Measurements from ENCODE around the gene GNPDA1.
A peak's percentile ranks its signal among the peaks of the same experiment; 100 is the strongest.

GNPDA1 gene

DNA sequence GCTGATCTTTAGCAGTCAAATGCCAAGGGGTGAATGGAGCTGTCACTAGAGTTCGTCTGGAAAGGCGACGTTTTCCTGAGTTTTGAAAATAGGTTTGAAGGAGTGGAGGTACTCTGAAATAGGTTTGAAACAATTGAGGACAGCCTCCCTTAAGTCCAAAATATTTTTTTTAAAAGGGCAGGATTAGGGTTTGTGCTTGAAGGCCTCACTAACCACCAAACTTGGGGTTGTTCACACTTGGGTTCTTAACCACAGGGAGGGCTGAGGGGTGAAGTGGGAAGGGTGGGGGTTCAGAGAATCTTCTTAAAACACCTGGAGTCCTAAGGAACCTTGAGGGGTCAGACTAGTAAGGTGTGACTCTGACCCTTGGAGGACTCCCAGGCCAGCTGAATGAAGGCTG, 51.4 kb downstream of the GNPDA1 start:
- H3K4me2 ChIP-seq (ENCODE audit: low read depth, low read length, poor library complexity, severe bottlenecking): peak overlapping the region; percentile 53
- H3K27me3 ChIP-seq (ENCODE audit: low read length): no peaks in the 10 kb centered on the region
- H3F3A ChIP-seq (ENCODE audit: insufficient read depth): no peaks in the 10 kb centered on the region; the same call in 1 of the 2 replicates
- no peaks in the 10 kb centered on the region for H3K36me3 ChIP-seq (ENCODE audit: low read length)
- H4K20me1 ChIP-seq (ENCODE audit: low read depth, low read length): no peaks in the 10 kb centered on the region
- H3K9ac ChIP-seq (ENCODE audit: low read length): peak overlapping the region; percentile 9; the same call in 1 of the 2 replicates
- H3K9me2 ChIP-seq (replicated peaks; ENCODE audit: insufficient read depth, low read length): no peaks in the 10 kb centered on the region
- no peaks in the 10 kb centered on the region for H3K9me3 ChIP-seq (ENCODE audit: insufficient read depth, low read length)
- no peak overlapping the region for H3K4me3 ChIP-seq (ENCODE audit: insufficient read depth, low read length, poor library complexity, severe bottlenecking)
- H2AFZ ChIP-seq (ENCODE audit: low read depth, low read length, severe bottlenecking): peak overlapping the region; percentile 82
- no peaks in the 10 kb centered on the region for H3K79me2 ChIP-seq (ENCODE audit: insufficient read depth, low read length)
- TF ChIP-seq, protein P1, sequence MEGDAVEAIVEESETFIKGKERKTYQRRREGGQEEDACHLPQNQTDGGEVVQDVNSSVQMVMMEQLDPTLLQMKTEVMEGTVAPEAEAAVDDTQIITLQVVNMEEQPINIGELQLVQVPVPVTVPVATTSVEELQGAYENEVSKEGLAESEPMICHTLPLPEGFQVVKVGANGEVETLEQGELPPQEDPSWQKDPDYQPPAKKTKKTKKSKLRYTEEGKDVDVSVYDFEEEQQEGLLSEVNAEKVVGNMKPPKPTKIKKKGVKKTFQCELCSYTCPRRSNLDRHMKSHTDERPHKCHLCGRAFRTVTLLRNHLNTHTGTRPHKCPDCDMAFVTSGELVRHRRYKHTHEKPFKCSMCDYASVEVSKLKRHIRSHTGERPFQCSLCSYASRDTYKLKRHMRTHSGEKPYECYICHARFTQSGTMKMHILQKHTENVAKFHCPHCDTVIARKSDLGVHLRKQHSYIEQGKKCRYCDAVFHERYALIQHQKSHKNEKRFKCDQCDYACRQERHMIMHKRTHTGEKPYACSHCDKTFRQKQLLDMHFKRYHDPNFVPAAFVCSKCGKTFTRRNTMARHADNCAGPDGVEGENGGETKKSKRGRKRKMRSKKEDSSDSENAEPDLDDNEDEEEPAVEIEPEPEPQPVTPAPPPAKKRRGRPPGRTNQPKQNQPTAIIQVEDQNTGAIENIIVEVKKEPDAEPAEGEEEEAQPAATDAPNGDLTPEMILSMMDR (IDR thresholded peaks at IDR 0.05; ENCODE audit: insufficient read depth, low read length, poor library complexity, severe bottlenecking): no peak
- no peak for TF ChIP-seq EZH2phosphoT487 (conservative IDR thresholded peaks at IDR 0.05; ENCODE audit: low read length)
- no peak overlapping the region for H3K27ac ChIP-seq (ENCODE audit: low read depth, low read length)

DNA sequence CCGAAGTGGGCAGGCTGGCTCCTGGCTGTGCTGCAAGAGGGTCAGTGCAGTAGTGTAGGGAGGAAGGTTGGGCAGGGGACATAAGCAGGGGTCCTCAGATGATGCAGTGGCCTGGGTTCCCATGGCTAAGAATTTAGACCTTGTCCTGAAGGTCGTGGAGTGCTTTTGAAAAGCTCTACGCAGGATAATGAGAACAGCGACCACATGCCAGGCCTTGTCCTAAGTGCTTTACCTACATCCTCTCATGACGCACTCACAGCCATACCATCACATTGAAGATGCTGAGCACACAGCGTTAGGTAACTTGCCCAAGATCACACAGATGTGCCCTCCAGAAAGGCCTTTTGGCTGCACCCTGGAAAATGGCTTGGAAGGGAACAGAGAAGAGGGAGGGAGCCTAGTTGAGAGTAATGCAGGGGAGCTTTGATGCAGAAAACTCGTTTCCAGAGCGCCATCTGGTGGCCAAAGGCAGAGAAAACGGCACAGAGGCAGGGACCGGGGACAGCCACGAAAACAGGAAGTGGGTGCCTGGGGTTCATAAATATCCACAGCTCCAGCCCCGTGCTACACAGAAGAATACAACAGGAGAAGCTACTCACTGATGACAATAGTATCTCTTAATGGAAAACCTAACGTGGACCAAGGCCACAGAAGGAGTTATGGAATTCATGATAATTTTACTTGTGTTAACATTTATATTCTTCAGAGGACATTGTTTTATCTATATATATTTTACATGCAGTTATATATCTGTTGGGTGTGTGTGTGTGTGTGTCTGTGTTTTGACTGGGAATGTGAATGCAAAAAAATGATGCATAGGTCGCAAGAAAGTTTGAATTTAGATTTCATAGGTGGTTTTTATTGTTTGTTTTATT, 52.1 kb downstream of the GNPDA1 start:
- TF ChIP-seq, protein P1 (IDR thresholded peaks at IDR 0.05; ENCODE audit: insufficient read depth, low read length, poor library complexity, severe bottlenecking): peak; percentile 83
- TF ChIP-seq EZH2phosphoT487 (conservative IDR thresholded peaks at IDR 0.05; ENCODE audit: low read length): no peak
- H3K4me3 ChIP-seq (ENCODE audit: insufficient read depth, low read length, poor library complexity, severe bottlenecking): no peak overlapping the region
- H3F3A ChIP-seq (ENCODE audit: insufficient read depth): no peaks in the 10 kb centered on the region
- H3K4me2 ChIP-seq (ENCODE audit: low read depth, low read length, poor library complexity, severe bottlenecking): peak overlapping the region; percentile 53
- H3K79me2 ChIP-seq (ENCODE audit: insufficient read depth, low read length): no peaks in the 10 kb centered on the region
- H2AFZ ChIP-seq (ENCODE audit: low read depth, low read length, severe bottlenecking): peak overlapping the region; percentile 82
- H3K27ac ChIP-seq (ENCODE audit: low read depth, low read length): no peak overlapping the region
- no peaks in the 10 kb centered on the region for H3K9me2 ChIP-seq (replicated peaks; ENCODE audit: insufficient read depth, low read length)
- no peaks in the 10 kb centered on the region for H3K27me3 ChIP-seq (ENCODE audit: low read length)
- no peaks in the 10 kb centered on the region for H3K9me3 ChIP-seq (ENCODE audit: insufficient read depth, low read length)
- no peaks in the 10 kb centered on the region for H4K20me1 ChIP-seq (ENCODE audit: low read depth, low read length)
- H3K36me3 ChIP-seq (ENCODE audit: low read length): no peaks in the 10 kb centered on the region
- H3K9ac ChIP-seq (ENCODE audit: low read length): peak overlapping the region; percentile 9; the same call in 1 of the 2 replicates

DNA sequence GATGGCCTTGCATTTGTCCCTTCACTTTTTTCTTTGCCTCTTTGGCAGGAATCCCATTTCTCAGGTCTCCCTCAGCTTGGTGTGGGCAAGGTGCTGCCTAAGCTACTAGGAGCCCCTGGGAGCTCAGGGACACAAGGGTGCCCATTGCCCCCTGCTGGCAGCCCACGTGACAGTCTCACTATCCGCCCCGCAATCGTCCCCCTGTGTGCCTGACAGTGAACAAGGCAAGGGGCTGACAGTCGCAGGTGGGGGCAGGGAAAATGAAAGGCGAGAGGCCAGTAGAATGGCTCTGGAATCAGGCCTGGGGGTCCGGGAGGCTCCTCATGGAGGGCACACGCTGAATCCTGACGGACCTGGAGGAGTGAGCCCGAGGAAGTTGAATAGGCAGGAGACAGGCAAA, 52.8 kb downstream of the GNPDA1 start:
- H3K4me2 ChIP-seq (ENCODE audit: low read depth, low read length, poor library complexity, severe bottlenecking): no peak overlapping the region
- no peaks in the 10 kb centered on the region for H3K79me2 ChIP-seq (ENCODE audit: insufficient read depth, low read length)
- TF ChIP-seq, protein P1 (IDR thresholded peaks at IDR 0.05; ENCODE audit: insufficient read depth, low read length, poor library complexity, severe bottlenecking): no peak
- TF ChIP-seq EZH2phosphoT487 (conservative IDR thresholded peaks at IDR 0.05; ENCODE audit: low read length): no peak
- no peak overlapping the region for H3K9ac ChIP-seq (ENCODE audit: low read length)
- no peaks in the 10 kb centered on the region for H3K9me2 ChIP-seq (replicated peaks; ENCODE audit: insufficient read depth, low read length)
- H3K27ac ChIP-seq (ENCODE audit: low read depth, low read length): no peak overlapping the region
- H4K20me1 ChIP-seq (ENCODE audit: low read depth, low read length): no peaks in the 10 kb centered on the region
- no peak overlapping the region for H3K4me3 ChIP-seq (ENCODE audit: insufficient read depth, low read length, poor library complexity, severe bottlenecking)
- H2AFZ ChIP-seq (ENCODE audit: low read depth, low read length, severe bottlenecking): no peak overlapping the region
- no peaks in the 10 kb centered on the region for H3K27me3 ChIP-seq (ENCODE audit: low read length)
- H3F3A ChIP-seq (ENCODE audit: insufficient read depth): no peaks in the 10 kb centered on the region
- no peaks in the 10 kb centered on the region for H3K9me3 ChIP-seq (ENCODE audit: insufficient read depth, low read length)
- no peaks in the 10 kb centered on the region for H3K36me3 ChIP-seq (ENCODE audit: low read length)
